Chondrocyte (in vitro differentiated cells): ENCODE measurements around the gene SPINK8. TPM values are rescaled to one million over a fixed set of nuclear protein-coding genes. Genes with fewer than 3 reads are reported as not detected.

Experiments used
- DNase-seq: peaks from one replicate; pipeline ENCODE4 v3.0.0; 2021; ENCODE audit warnings: mixed read lengths, low spot score
- H3K27ac Mint-ChIP-seq: one replicate; pipeline ENCODE4 v1.8.0; 2021; ENCODE audit warnings: mild to moderate bottlenecking, moderate library complexity, mixed read lengths; ENCODE audit not compliant: unreplicated experiment
- H3K27me3 Mint-ChIP-seq: 2 replicates; pipeline ENCODE4 v1.8.0; 2021; ENCODE audit warnings: low read depth, mixed read lengths
- H3K36me3 Mint-ChIP-seq: 2 replicates; pipeline ENCODE4 v1.8.0; 2021; ENCODE audit warnings: low read depth, mixed read lengths
- H3K4me1 Mint-ChIP-seq: 2 replicates; pipeline ENCODE4 v1.8.0; 2021; ENCODE audit warnings: low read depth, mild to moderate bottlenecking, mixed read lengths
- H3K4me3 Mint-ChIP-seq: one replicate; pipeline ENCODE4 v1.8.0; 2021; ENCODE audit warnings: mild to moderate bottlenecking, moderate library complexity, mixed read lengths; ENCODE audit not compliant: unreplicated experiment
- H3K9me3 Mint-ChIP-seq: 2 replicates; pipeline ENCODE4 v1.8.0; 2021; ENCODE audit warnings: low read depth, mixed read lengths
- CTCF ChIP-seq: fragments of 200-600 bp; sonication (generic); IDR thresholded peaks from 2 replicates; pipeline ENCODE4 v1.5.0; 2021; ENCODE audit warnings: antibody characterized with exemption, mild to moderate bottlenecking, moderate library complexity
- total RNA-seq: library from RNA; stranded (reverse); gene quantifications from 3 replicates; pipeline ENCODE4 v1.2.1, GENCODE V29; 2021

The SPINK8 gene
- total RNA-seq, 1 donor from 2014 or later = not detected

GRCh38 chr3:48286308-48286707, 47.2 kb downstream of the SPINK8 start:
- Mint-ChIP-seq H3K36me3 (peaks cover 10% of the 10 kb centered on the region), H3K4me1 (no peaks in the 10 kb centered on the region)
- TF ChIP-seq CTCF = no peak

GRCh38 chr3:48285675-48286074, 47.8 kb downstream of the SPINK8 start:
- no peak for DNase-seq
- H3K27me3 Mint-ChIP-seq = no peaks in the 10 kb centered on the region
- H3K4me3 Mint-ChIP-seq = no peak overlapping the region
- H3K4me1 Mint-ChIP-seq = no peaks in the 10 kb centered on the region
- no peak overlapping the region for H3K27ac Mint-ChIP-seq
- H3K9me3 Mint-ChIP-seq = peaks cover 5% of the 10 kb centered on the region
- peaks cover 10% of the 10 kb centered on the region for H3K36me3 Mint-ChIP-seq
- TF ChIP-seq CTCF = no peak

More at GRCh38 chr3:48286308-48286707, 47.2 kb downstream of the SPINK8 start:
- Mint-ChIP-seq H3K27me3 (no peaks in the 10 kb centered on the region), H3K4me3 (no peak overlapping the region), H3K27ac (no peak overlapping the region), H3K9me3 (peaks cover 5% of the 10 kb centered on the region)
- no peak for DNase-seq

GRCh38 chr3:48285132-48285531, 48.3 kb downstream of the SPINK8 start:
- Mint-ChIP-seq H3K9me3 (peaks cover 5% of the 10 kb centered on the region), H3K4me3 (no peak overlapping the region), H3K4me1 (no peaks in the 10 kb centered on the region), H3K27ac (no peak overlapping the region), H3K27me3 (no peaks in the 10 kb centered on the region), H3K36me3 (peaks cover 10% of the 10 kb centered on the region)
- DNase-seq = no peak
- no peak for TF ChIP-seq CTCF

GRCh38 chr3:48280881-48281280, 52.6 kb downstream of the SPINK8 start:
- Mint-ChIP-seq H3K4me3 (no peak overlapping the region), H3K9me3 (no peaks in the 10 kb centered on the region), H3K4me1 (no peaks in the 10 kb centered on the region), H3K36me3 (no peaks in the 10 kb centered on the region), H3K27ac (no peak overlapping the region), H3K27me3 (no peaks in the 10 kb centered on the region)
- TF ChIP-seq CTCF = no peak
- DNase-seq = no peak

GRCh38 chr3:48278884-48279559, 54.4 kb downstream of the SPINK8 start:
- no peak overlapping the region for H3K27ac Mint-ChIP-seq

More at GRCh38 chr3:48278884-48279559, 54.4 kb downstream of the SPINK8 start:
- DNase-seq = no peak
- Mint-ChIP-seq H3K4me3 (no peak overlapping the region), H3K9me3 (no peaks in the 10 kb centered on the region), H3K4me1 (no peaks in the 10 kb centered on the region), H3K36me3 (no peaks in the 10 kb centered on the region), H3K27me3 (no peaks in the 10 kb centered on the region)
- TF ChIP-seq CTCF = no peak
